DND-41 (cell line): ENCODE results near the gene USP10.

Experiments used
- ATAC-seq: fragments of 200-7000 bp; cut with Tn5 transposase; 3 replicates; pipeline ENCODE4 v1.9.1; 2021; ENCODE audit warnings: low read depth; ENCODE audit not compliant: insufficient read depth
- DNase-seq: peaks from one replicate; pipeline ENCODE4 v3.0.0-alpha.2; 2020
- H2AFZ ChIP-seq: 2 replicates; pipeline ENCODE4 v1.6.0; 2012; ENCODE audit warnings: low read depth, low read length
- H3K27ac ChIP-seq: 2 replicates; pipeline ENCODE4 v1.5.1; 2012; ENCODE audit warnings: low read length, inconsistent platforms
- H3K27me3 ChIP-seq: fragments of 200-600 bp; sonication (generic); 2 replicates; pipeline ENCODE4 v1.6.0; 2012; ENCODE audit warnings: low read length, mild to moderate bottlenecking, inconsistent platforms; ENCODE audit not compliant: insufficient read depth, poor library complexity
- H3K36me3 ChIP-seq: 2 replicates; pipeline ENCODE4 v1.5.1; 2012; ENCODE audit warnings: low read length, inconsistent platforms; ENCODE audit not compliant: insufficient read depth
- H3K4me1 ChIP-seq: 2 replicates; pipeline ENCODE4 v1.5.1; 2012; ENCODE audit warnings: mild to moderate bottlenecking, low read length; ENCODE audit not compliant: insufficient read depth
- H3K4me2 ChIP-seq: 2 replicates; pipeline ENCODE4 v1.6.0; 2012; ENCODE audit warnings: mild to moderate bottlenecking, moderate library complexity, low read length, inconsistent platforms; ENCODE audit not compliant: insufficient read depth
- H3K4me3 ChIP-seq, 2 experiments: fragments of 200-600 bp in 1 of 2; shearing (Covaris generic) in 1 of 2; 2 replicates each; pipeline ENCODE4 v1.5.1; 2012 to 2016; ENCODE audit warnings: inconsistent platforms in 2 of 2, low read length in 2 of 2, mild to moderate bottlenecking in 2 of 2, low read depth in 1 of 2, moderate library complexity in 1 of 2
- H3K79me2 ChIP-seq: 2 replicates; pipeline ENCODE4 v1.6.0; 2012; ENCODE audit warnings: low read length, inconsistent platforms; ENCODE audit not compliant: insufficient read depth
- H3K9ac ChIP-seq: 2 replicates; pipeline ENCODE4 v1.6.0; 2012; ENCODE audit warnings: low read depth, mild to moderate bottlenecking, inconsistent platforms, low read length, moderate library complexity
- H3K9me3 ChIP-seq: 2 replicates; pipeline ENCODE4 v1.5.1; 2012; ENCODE audit warnings: low read length, moderate library complexity, mild to moderate bottlenecking, inconsistent platforms; ENCODE audit not compliant: insufficient read depth, severe bottlenecking
- H4K20me1 ChIP-seq: 2 replicates; pipeline ENCODE4 v1.6.0; 2012; ENCODE audit warnings: low read length; ENCODE audit not compliant: insufficient read depth
- EZH2 ChIP-seq: IDR thresholded peaks from 3 replicates; pipeline ENCODE4 v1.6.1; 2012; ENCODE audit warnings: borderline replicate concordance, low read depth, mild to moderate bottlenecking, moderate library complexity, low read length, inconsistent platforms; ENCODE audit not compliant: severe bottlenecking
- TF ChIP-seq, protein P1 (sequence below): IDR thresholded peaks from 2 replicates; pipeline ENCODE4 v1.5.1; 2012; ENCODE audit warnings: borderline replicate concordance, low read length, moderate library complexity, mild to moderate bottlenecking; ENCODE audit not compliant: poor library complexity, severe bottlenecking; ENCODE audit errors: extremely low read depth

Gene USP10

DNA sequence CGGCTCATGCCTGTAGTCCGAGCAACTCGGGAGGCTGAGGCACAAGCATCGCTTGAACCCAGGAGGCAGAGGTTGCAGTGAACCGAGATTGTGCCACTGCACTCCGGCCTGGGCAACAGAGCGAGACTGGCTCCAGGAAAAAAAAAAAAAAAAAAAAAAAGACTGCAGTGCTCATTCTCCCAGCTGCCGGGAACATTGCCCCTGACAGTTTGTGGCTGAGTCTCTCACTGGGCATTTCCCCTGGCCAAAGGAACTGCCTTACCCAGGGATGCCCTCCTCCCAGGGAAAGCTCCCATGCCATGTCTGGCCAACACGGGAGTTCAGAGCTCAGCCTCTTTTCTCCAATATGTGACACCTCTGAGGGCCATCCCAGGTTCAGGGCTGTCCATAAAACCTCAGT is 21.3 kb upstream of the USP10 start:
- H3K79me2 ChIP-seq = no peaks in the 10 kb centered on the region
- DNase-seq (no peak), ATAC-seq (no peak)
- no peak overlapping the region for H2AFZ ChIP-seq
- no peak overlapping the region for H3K4me2 ChIP-seq
- H3K4me3 ChIP-seq = no peak overlapping the region
- H3K4me1 ChIP-seq = no peaks in the 10 kb centered on the region
- H3K9ac ChIP-seq = no peak overlapping the region
- H4K20me1 ChIP-seq = no peaks in the 10 kb centered on the region
- no peaks in the 10 kb centered on the region for H3K9me3 ChIP-seq
- no peak overlapping the region for H3K27ac ChIP-seq
- no peaks in the 10 kb centered on the region for H3K36me3 ChIP-seq
- TF ChIP-seq, protein P1, sequence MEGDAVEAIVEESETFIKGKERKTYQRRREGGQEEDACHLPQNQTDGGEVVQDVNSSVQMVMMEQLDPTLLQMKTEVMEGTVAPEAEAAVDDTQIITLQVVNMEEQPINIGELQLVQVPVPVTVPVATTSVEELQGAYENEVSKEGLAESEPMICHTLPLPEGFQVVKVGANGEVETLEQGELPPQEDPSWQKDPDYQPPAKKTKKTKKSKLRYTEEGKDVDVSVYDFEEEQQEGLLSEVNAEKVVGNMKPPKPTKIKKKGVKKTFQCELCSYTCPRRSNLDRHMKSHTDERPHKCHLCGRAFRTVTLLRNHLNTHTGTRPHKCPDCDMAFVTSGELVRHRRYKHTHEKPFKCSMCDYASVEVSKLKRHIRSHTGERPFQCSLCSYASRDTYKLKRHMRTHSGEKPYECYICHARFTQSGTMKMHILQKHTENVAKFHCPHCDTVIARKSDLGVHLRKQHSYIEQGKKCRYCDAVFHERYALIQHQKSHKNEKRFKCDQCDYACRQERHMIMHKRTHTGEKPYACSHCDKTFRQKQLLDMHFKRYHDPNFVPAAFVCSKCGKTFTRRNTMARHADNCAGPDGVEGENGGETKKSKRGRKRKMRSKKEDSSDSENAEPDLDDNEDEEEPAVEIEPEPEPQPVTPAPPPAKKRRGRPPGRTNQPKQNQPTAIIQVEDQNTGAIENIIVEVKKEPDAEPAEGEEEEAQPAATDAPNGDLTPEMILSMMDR = no peak
- TF ChIP-seq EZH2 = no peak
- peaks cover 3% of the 10 kb centered on the region for H3K27me3 ChIP-seq

DNA sequence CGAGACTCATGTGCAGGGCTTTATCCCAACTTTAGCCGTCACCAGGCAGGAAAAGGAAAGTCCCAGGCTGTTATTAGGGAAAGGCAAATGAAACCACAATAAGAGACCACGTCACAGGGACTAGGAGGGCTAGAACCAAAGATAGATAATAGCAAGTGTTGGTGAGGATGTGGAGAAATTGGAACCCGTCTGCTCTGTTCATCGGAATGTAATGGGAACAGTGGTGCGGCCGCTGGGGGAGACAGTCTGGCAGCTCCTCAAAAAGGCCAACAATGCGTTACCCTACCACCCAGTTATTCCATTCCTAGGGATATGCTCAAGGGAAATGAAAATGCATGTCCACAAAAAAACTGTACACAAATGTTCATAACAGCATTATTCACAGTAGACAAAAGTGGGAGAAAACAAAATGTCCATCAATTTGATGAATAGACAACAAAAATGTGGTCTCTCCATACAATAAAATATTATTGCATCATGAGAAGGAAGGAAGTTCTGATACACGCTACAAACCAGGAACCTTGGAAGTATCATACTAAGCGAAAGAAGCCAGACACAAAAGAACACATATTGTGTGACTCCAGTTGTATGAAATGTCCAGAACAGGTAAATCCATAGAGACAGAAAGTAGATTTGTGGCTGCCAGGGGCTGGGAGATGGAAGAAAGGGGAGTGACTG is 19.5 kb upstream of the USP10 start:
- DNase-seq = no peak
- ATAC-seq = no peak
- Histone ChIP-seq H3K27ac (no peak overlapping the region), H3K9me3 (no peaks in the 10 kb centered on the region), H2AFZ (no peak overlapping the region), H3K4me3 (no peak overlapping the region), H3K4me2 (no peak overlapping the region), H3K79me2 (no peaks in the 10 kb centered on the region), H3K27me3 (peaks cover 8% of the 10 kb centered on the region), H3K36me3 (no peaks in the 10 kb centered on the region), H3K9ac (no peak overlapping the region), H4K20me1 (no peaks in the 10 kb centered on the region), H3K4me1 (no peaks in the 10 kb centered on the region)
- no peak for TF ChIP-seq EZH2
- TF ChIP-seq, protein P1 = no peak

DNA sequence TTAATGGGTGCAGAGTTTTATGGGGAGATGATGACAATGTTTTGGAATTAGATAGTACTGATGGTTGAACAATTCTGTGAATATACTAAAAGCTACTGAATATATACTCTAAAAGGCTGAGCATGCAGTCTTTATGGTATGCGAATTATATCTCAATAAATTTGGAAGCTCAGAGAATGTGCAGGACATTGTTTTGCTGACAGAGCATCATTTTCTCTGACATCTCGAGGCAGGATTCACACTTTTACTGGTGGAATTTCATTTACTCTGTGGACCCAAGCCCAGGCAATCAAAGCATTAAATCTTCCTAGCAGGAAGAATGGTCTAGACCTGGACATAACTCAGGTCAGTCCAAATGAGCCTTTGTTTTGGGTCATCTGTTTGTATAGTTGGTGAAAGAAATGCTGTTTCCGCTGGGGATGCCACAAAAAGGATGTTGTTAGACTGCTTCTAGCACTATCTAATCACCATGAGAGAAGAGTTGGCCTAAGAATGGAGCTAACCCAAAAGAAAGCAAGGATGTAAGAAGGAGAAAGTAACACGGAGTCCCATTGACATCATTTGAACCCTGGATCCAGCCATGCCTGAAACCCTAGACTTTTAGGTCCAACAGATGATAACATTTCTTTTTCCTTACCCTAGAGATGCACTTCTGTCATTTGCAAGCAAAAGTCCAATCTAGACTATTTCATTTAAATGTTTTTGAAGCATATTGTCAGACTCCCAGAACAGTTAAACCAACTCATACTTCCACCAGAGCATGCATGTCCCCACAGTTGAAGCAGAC is 18.8 kb upstream of the USP10 start:
- DNase-seq = no peak
- Histone ChIP-seq H3K4me3 (no peak overlapping the region), H4K20me1 (no peaks in the 10 kb centered on the region), H3K9ac (no peak overlapping the region), H3K9me3 (no peaks in the 10 kb centered on the region), H3K79me2 (no peaks in the 10 kb centered on the region), H3K27ac (no peak overlapping the region), H3K27me3 (peaks cover 8% of the 10 kb centered on the region), H3K4me2 (no peak overlapping the region), H2AFZ (no peak overlapping the region), H3K4me1 (no peaks in the 10 kb centered on the region), H3K36me3 (no peaks in the 10 kb centered on the region)
- no peak for ATAC-seq
- TF ChIP-seq, protein P1 = no peak
- no peak for TF ChIP-seq EZH2
